Keratinocyte (primary cell): ENCODE measurements around the gene FAM185A. TPM values are rescaled to one million over a fixed set of nuclear protein-coding genes. Genes with fewer than 3 reads are reported as not detected.

Experiments used
- DNase-seq: peaks from one replicate; pipeline ENCODE4 v3.0.0-alpha.2; 2011; ENCODE audit warnings: low read depth, missing footprints, low spot score
- FAIRE-seq: peaks from 2 replicates; lab custom pipeline; 2011; peaks lifted over from hg19 to GRCh38; lab: Jason Lieb, UNC
- H2AFZ ChIP-seq: 2 replicates; pipeline ENCODE4 v1.6.0; 2012; ENCODE audit warnings: low read length, control low read depth, inconsistent platforms; ENCODE audit not compliant: control insufficient read depth
- H3K27ac ChIP-seq: 2 replicates; pipeline ENCODE4 v1.5.1; 2011; ENCODE audit warnings: low read length; ENCODE audit not compliant: control insufficient read depth, insufficient read depth
- H3K27me3 ChIP-seq: 3 replicates; pipeline ENCODE4 v1.6.0; 2011; ENCODE audit warnings: low read length; ENCODE audit not compliant: control insufficient read depth, insufficient read depth; ENCODE audit errors: extremely low read depth
- H3K36me3 ChIP-seq, 2 experiments: 2 replicates in 1 of 2; 3 replicates in 1 of 2; pipeline ENCODE4 v1.5.1; 2011; ENCODE audit warnings: low read length in 2 of 2, mild to moderate bottlenecking in 1 of 2; ENCODE audit not compliant: control insufficient read depth in 2 of 2, insufficient read depth in 2 of 2; ENCODE audit errors: extremely low read depth in 1 of 2
- H3K4me1 ChIP-seq: 3 replicates; pipeline ENCODE4 v1.5.1; 2011; ENCODE audit warnings: low read length; ENCODE audit not compliant: control insufficient read depth, insufficient read depth; ENCODE audit errors: extremely low read depth
- H3K4me2 ChIP-seq: 3 replicates; pipeline ENCODE4 v1.6.0; 2011; ENCODE audit warnings: low read depth, low read length; ENCODE audit not compliant: control insufficient read depth, insufficient read depth; ENCODE audit errors: extremely low read depth
- H3K4me3 ChIP-seq, 3 experiments: fragments of 200-600 bp in 1 of 3; sonication (generic) in 1 of 3; 2 replicates in 2 of 3; 3 replicates in 1 of 3; pipeline ENCODE4 v1.5.1; 2011 to 2016; ENCODE audit warnings: low read length in 3 of 3, mild to moderate bottlenecking in 3 of 3, control low read depth in 2 of 3, inconsistent platforms in 1 of 3, low read depth in 1 of 3, mixed read lengths in 1 of 3, mixed run types in 1 of 3, moderate library complexity in 1 of 3; ENCODE audit not compliant: control insufficient read depth in 2 of 3, insufficient read depth in 2 of 3; ENCODE audit errors: extremely low read depth in 1 of 3
- H3K79me2 ChIP-seq: 2 replicates; pipeline ENCODE4 v1.6.0; 2012; ENCODE audit warnings: low read length; ENCODE audit not compliant: control insufficient read depth, insufficient read depth
- H3K9ac ChIP-seq: 3 replicates; pipeline ENCODE4 v1.6.0; 2011; ENCODE audit warnings: low read length; ENCODE audit not compliant: control insufficient read depth, insufficient read depth; ENCODE audit errors: extremely low read depth
- H3K9me1 ChIP-seq: 3 replicates; pipeline ENCODE4 v1.6.0; 2011; ENCODE audit warnings: low read length; ENCODE audit not compliant: control insufficient read depth, insufficient read depth; ENCODE audit errors: extremely low read depth
- H3K9me3 ChIP-seq: 2 replicates; pipeline ENCODE4 v1.5.1; 2012; ENCODE audit warnings: low read depth, low read length; ENCODE audit not compliant: control insufficient read depth
- H4K20me1 ChIP-seq: 3 replicates; pipeline ENCODE4 v1.6.0; 2011; ENCODE audit warnings: low read length; ENCODE audit not compliant: control insufficient read depth, insufficient read depth; ENCODE audit errors: extremely low read depth
- EZH2 ChIP-seq: IDR thresholded peaks from one replicate; pipeline ENCODE4 v1.6.1; 2012; ENCODE audit warnings: inconsistent platforms, mild to moderate bottlenecking, low read length, moderate library complexity
- dilution Hi-C: fragments of 300-500 bp; cut with MboI; formaldehyde crosslinking; loops from one replicate; pipeline ENCODE4 v1.7.0; 2020; ENCODE audit warnings: low sequenced_read_pairs; ENCODE audit not compliant: extremely low pct_ligation_motif_present
- polyA plus RNA-seq, 5 experiments: library from polyadenylated mRNA; depleted of rRNA in 3 of 5; stranded (reverse) in 3 of 5; stranded (forward) in 1 of 5; unstranded in 1 of 5; fragments of >200 nt; gene quantifications; 1 replicate in 1 of 5; 2 replicates in 3 of 5; 3 replicates in 1 of 5; pipeline versions ENCODE4 v1.2.1 to v1.2.3, GENCODE V29; 2011 to 2012; ENCODE audit warnings: missing spikeins in 2 of 5, low read depth in 1 of 5, low replicate concordance in 1 of 5
- TF ChIP-seq, protein P1 (sequence below), 3 experiments: IDR thresholded peaks in 1 of 3; conservative IDR thresholded peaks in 1 of 3; optimal IDR thresholded peaks in 1 of 3; 2 replicates in 2 of 3; 3 replicates in 1 of 3; pipeline versions ENCODE3 to v1.5.1; 2011; ENCODE audit warnings: low read length in 3 of 3, mild to moderate bottlenecking in 3 of 3, moderate library complexity in 2 of 3, control low read depth in 1 of 3, inconsistent platforms in 1 of 3; ENCODE audit not compliant: insufficient read depth in 2 of 3; ENCODE audit errors: extremely low read depth in 1 of 3

Gene FAM185A
- polyA plus RNA-seq, 1 donor (not counting 4 experiments of a cell fraction or from before 2014, with no cell fraction given): 7.3 TPM

GRCh38 chr7:102829075-102829474 is 80.3 kb downstream of the FAM185A start:
- dilution Hi-C loops: no loop called here

GRCh38 chr7:102830197-102830596 is 81.4 kb downstream of the FAM185A start:
- Histone ChIP-seq H3K9ac (no peak overlapping the region), H3K36me3 (peaks cover 3 to 4% of the 10 kb centered on the region in 2 experiments), H3K4me1 (peaks cover 7% of the 10 kb centered on the region), H3K79me2 (no peaks in the 10 kb centered on the region), H3K9me3 (no peaks in the 10 kb centered on the region), H3K4me3 (no peak overlapping the region), H3K9me1 (no peaks in the 10 kb centered on the region), H2AFZ (no peak overlapping the region), H3K27me3 (no peaks in the 10 kb centered on the region), H3K27ac (no peak overlapping the region), H4K20me1 (no peaks in the 10 kb centered on the region), H3K4me2 (no peak overlapping the region)
- DNase-seq (no peak), FAIRE-seq (no peak)
- dilution Hi-C loops: no loop called here
- TF ChIP-seq EZH2: no peak
- TF ChIP-seq, protein P1, sequence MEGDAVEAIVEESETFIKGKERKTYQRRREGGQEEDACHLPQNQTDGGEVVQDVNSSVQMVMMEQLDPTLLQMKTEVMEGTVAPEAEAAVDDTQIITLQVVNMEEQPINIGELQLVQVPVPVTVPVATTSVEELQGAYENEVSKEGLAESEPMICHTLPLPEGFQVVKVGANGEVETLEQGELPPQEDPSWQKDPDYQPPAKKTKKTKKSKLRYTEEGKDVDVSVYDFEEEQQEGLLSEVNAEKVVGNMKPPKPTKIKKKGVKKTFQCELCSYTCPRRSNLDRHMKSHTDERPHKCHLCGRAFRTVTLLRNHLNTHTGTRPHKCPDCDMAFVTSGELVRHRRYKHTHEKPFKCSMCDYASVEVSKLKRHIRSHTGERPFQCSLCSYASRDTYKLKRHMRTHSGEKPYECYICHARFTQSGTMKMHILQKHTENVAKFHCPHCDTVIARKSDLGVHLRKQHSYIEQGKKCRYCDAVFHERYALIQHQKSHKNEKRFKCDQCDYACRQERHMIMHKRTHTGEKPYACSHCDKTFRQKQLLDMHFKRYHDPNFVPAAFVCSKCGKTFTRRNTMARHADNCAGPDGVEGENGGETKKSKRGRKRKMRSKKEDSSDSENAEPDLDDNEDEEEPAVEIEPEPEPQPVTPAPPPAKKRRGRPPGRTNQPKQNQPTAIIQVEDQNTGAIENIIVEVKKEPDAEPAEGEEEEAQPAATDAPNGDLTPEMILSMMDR (optimal IDR thresholded peaks at IDR 0.05 in 1 of 3, IDR thresholded peaks at IDR 0.05 in 1 of 3, conservative IDR thresholded peaks at IDR 0.05 in 1 of 3; ENCODE audit: extremely low read depth in 1 of 3, insufficient read depth in 2 of 3, low read length in 3 of 3): no peak

More at GRCh38 chr7:102829075-102829474, 80.3 kb downstream of the FAM185A start:
- H2AFZ ChIP-seq: no peak overlapping the region
- H3K9me3 ChIP-seq: no peaks in the 10 kb centered on the region
- DNase-seq (no peak), FAIRE-seq (no peak)
- H3K4me2 ChIP-seq: no peak overlapping the region
- H3K9ac ChIP-seq: no peak overlapping the region
- H3K79me2 ChIP-seq: no peaks in the 10 kb centered on the region
- TF ChIP-seq, protein P1 (optimal IDR thresholded peaks at IDR 0.05 in 1 of 3, IDR thresholded peaks at IDR 0.05 in 1 of 3, conservative IDR thresholded peaks at IDR 0.05 in 1 of 3; ENCODE audit: extremely low read depth in 1 of 3, insufficient read depth in 2 of 3, low read length in 3 of 3): no peak
- TF ChIP-seq EZH2: no peak
- H3K27me3 ChIP-seq: no peaks in the 10 kb centered on the region
- no peaks in the 10 kb centered on the region for H3K9me1 ChIP-seq
- peaks cover 3 to 4% of the 10 kb centered on the region in 2 experiments for H3K36me3 ChIP-seq
- no peaks in the 10 kb centered on the region for H3K4me1 ChIP-seq
- H4K20me1 ChIP-seq: no peaks in the 10 kb centered on the region
- H3K4me3 ChIP-seq: no peak overlapping the region
- no peak overlapping the region for H3K27ac ChIP-seq
